Fibroblast of lung (primary cell): ENCODE measurements around the gene CDH4.
A peak's percentile ranks its signal among the peaks of the same experiment; 100 is the strongest.

Experiments used
- EZH2 ChIP-seq: IDR thresholded peaks from 2 replicates; pipeline ENCODE4 v1.5.1; 2012; ENCODE audit warnings: low read length, control low read depth, mild to moderate bottlenecking; ENCODE audit errors: missing control alignments
- TF ChIP-seq, protein P1 (sequence below), 2 donors: IDR thresholded peaks in 1 of 2; conservative IDR thresholded peaks in 1 of 2; 1 replicate in 1 of 2; 2 replicates in 1 of 2; pipeline ENCODE4 v1.5.1; 2011 to 2012; ENCODE audit warnings: low read length in 2 of 2, control low read depth in 1 of 2, inconsistent platforms in 1 of 2, low read depth in 1 of 2, mild to moderate bottlenecking in 1 of 2

DNA sequence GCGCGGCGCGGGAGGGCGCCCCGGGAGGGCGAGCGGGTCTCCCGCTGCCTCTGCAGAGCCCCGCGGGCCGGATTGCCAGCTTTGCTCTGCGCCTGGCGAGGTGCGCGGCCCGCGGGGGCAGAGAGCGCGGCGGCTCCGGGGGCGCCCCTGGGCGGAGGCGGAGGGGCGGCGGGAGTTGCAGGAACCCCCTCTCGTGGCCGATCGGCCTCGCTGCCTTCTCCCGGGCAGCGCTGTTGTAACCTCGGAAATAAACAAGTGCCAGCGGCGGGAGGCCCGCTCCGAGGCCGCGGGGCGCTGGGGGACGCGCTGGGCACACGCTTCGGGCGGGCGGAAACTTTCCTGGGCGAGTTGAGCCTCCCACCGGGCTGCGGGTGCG is 1.2 kb downstream of the CDH4 start:
- TF ChIP-seq, protein P1, sequence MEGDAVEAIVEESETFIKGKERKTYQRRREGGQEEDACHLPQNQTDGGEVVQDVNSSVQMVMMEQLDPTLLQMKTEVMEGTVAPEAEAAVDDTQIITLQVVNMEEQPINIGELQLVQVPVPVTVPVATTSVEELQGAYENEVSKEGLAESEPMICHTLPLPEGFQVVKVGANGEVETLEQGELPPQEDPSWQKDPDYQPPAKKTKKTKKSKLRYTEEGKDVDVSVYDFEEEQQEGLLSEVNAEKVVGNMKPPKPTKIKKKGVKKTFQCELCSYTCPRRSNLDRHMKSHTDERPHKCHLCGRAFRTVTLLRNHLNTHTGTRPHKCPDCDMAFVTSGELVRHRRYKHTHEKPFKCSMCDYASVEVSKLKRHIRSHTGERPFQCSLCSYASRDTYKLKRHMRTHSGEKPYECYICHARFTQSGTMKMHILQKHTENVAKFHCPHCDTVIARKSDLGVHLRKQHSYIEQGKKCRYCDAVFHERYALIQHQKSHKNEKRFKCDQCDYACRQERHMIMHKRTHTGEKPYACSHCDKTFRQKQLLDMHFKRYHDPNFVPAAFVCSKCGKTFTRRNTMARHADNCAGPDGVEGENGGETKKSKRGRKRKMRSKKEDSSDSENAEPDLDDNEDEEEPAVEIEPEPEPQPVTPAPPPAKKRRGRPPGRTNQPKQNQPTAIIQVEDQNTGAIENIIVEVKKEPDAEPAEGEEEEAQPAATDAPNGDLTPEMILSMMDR (conservative IDR thresholded peaks at IDR 0.05 in 1 of 2, IDR thresholded peaks at IDR 0.05 in 1 of 2; ENCODE audit: low read depth in 1 of 2, low read length in 2 of 2) = peak; percentile 27 to 34
- no peak for TF ChIP-seq EZH2
